HEK293 (cell line): ENCODE measurements around the gene RNASEH2C.

Experiments used
- CTCF ChIA-PET: fragments of 350-600 bp; formaldehyde crosslinking; extraction: SDS; loops from one replicate; lab custom pipeline; 2021; ENCODE audit warnings: antibody characterized with exemption; lab: Yijun Ruan, JAX
- POLR2A ChIA-PET: fragments of 300-600 bp; formaldehyde crosslinking; extraction: SDS; loops from one replicate; lab custom pipeline; 2020; ENCODE audit warnings: antibody characterized with exemption, inconsistent platforms; lab: Yijun Ruan, JAX
- H3K27ac ChIP-seq: fragments of 200-500 bp; sonication (Bioruptor generic); 2 replicates; pipeline ENCODE4 v1.5.1; 2014; ENCODE audit warnings: low read depth, low read length, control low read depth, inconsistent platforms; ENCODE audit errors: extremely low read depth
- H3K36me3 ChIP-seq, 2 experiments: fragments of 200-500 bp in 1 of 2; sonication (Bioruptor generic) in 1 of 2; 1 replicate in 1 of 2; 2 replicates in 1 of 2; pipeline ENCODE4 v1.5.1; 2014 to 2017; ENCODE audit warnings: inconsistent platforms in 2 of 2, low read length in 2 of 2; ENCODE audit not compliant: control insufficient read depth in 2 of 2, insufficient read depth in 1 of 2
- H3K4me1 ChIP-seq: fragments of 200-500 bp; sonication (Bioruptor generic); 2 replicates; pipeline ENCODE4 v1.5.1; 2014; ENCODE audit warnings: mild to moderate bottlenecking, low read length, inconsistent platforms; ENCODE audit not compliant: control insufficient read depth, insufficient read depth
- H3K4me3 ChIP-seq: 2 replicates; pipeline ENCODE4 v1.5.1; 2011; ENCODE audit warnings: low read depth, mild to moderate bottlenecking, control low read depth, low read length, moderate library complexity
- H3K9me3 ChIP-seq: fragments of 200-500 bp; sonication (Bioruptor generic); 2 replicates; pipeline ENCODE4 v1.5.1; 2014; ENCODE audit warnings: low read depth, low read length, inconsistent platforms; ENCODE audit not compliant: control insufficient read depth, insufficient read depth
- GLI2 ChIP-seq: fragments of 450-650 bp; formaldehyde crosslinking; IDR thresholded peaks from 2 replicates; pipeline ENCODE4; 2017; ENCODE audit warnings: missing biosample characterization, missing genetic modification characterization, low read depth, borderline replicate concordance
- HIC1 ChIP-seq: fragments of 450-650 bp; formaldehyde crosslinking; IDR thresholded peaks from 2 replicates; pipeline ENCODE4 v1.5.1; 2016; ENCODE audit warnings: missing biosample characterization, missing genetic modification characterization
- KLF1 ChIP-seq: fragments of 450-650 bp; formaldehyde crosslinking; IDR thresholded peaks from 2 replicates; pipeline ENCODE4 v1.5.1; 2016; ENCODE audit warnings: missing biosample characterization, missing genetic modification characterization
- SP7 ChIP-seq: fragments of 450-650 bp; formaldehyde crosslinking; IDR thresholded peaks from 2 replicates; pipeline ENCODE4 v1.5.1; 2016; ENCODE audit warnings: missing biosample characterization, missing genetic modification characterization
- WT1 ChIP-seq: fragments of 450-650 bp; formaldehyde crosslinking; IDR thresholded peaks from 2 replicates; pipeline ENCODE4 v1.5.1; 2016; ENCODE audit warnings: missing biosample characterization, missing genetic modification characterization
- ZNF146 ChIP-seq: fragments of 450-650 bp; formaldehyde crosslinking; IDR thresholded peaks from 2 replicates; pipeline ENCODE4 v1.5.1; 2016; ENCODE audit warnings: missing biosample characterization, missing genetic modification characterization
- ZNF155 ChIP-seq: fragments of 450-650 bp; formaldehyde crosslinking; IDR thresholded peaks from 2 replicates; pipeline ENCODE4 v1.5.1; 2016; ENCODE audit warnings: missing biosample characterization, missing genetic modification characterization
- ZNF214 ChIP-seq: fragments of 450-650 bp; formaldehyde crosslinking; IDR thresholded peaks from 2 replicates; pipeline ENCODE4 v1.5.1; 2017; ENCODE audit warnings: missing biosample characterization, mild to moderate bottlenecking, missing genetic modification characterization, borderline replicate concordance
- ZNF23 ChIP-seq: fragments of 450-650 bp; formaldehyde crosslinking; IDR thresholded peaks from 2 replicates; pipeline ENCODE4 v1.5.1; 2016; ENCODE audit warnings: missing biosample characterization, missing genetic modification characterization, borderline replicate concordance
- ZNF248 ChIP-seq: fragments of 450-650 bp; formaldehyde crosslinking; IDR thresholded peaks from 2 replicates; pipeline ENCODE4 v1.5.1; 2017; ENCODE audit warnings: missing biosample characterization, missing genetic modification characterization
- ZNF473 ChIP-seq: fragments of 450-650 bp; formaldehyde crosslinking; IDR thresholded peaks from 2 replicates; pipeline ENCODE4 v1.5.1; 2017; ENCODE audit warnings: missing biosample characterization, missing genetic modification characterization
- ZNF510 ChIP-seq: fragments of 450-650 bp; formaldehyde crosslinking; IDR thresholded peaks from 2 replicates; pipeline ENCODE4 v1.5.1; 2018; ENCODE audit warnings: mild to moderate bottlenecking, missing genetic modification characterization, missing biosample characterization; ENCODE audit not compliant: insufficient replicate concordance
- ZNF596 ChIP-seq: fragments of 450-650 bp; IDR thresholded peaks from 2 replicates; pipeline ENCODE4 v1.5.0; 2018; ENCODE audit warnings: missing biosample characterization, mild to moderate bottlenecking, missing genetic modification characterization, moderate library complexity
- ZNF658 ChIP-seq: fragments of 450-650 bp; formaldehyde crosslinking; IDR thresholded peaks from 2 replicates; pipeline ENCODE4; 2016; ENCODE audit warnings: missing biosample characterization, missing genetic modification characterization
- ZNF670 ChIP-seq: fragments of 450-650 bp; formaldehyde crosslinking; IDR thresholded peaks from 2 replicates; pipeline ENCODE4 v1.5.1; 2016; ENCODE audit warnings: missing biosample characterization, missing genetic modification characterization, low read depth
- ZNF707 ChIP-seq: fragments of 450-650 bp; formaldehyde crosslinking; IDR thresholded peaks from 2 replicates; pipeline ENCODE4 v1.5.1; 2016; ENCODE audit warnings: missing biosample characterization, missing genetic modification characterization
- TF ChIP-seq, protein P1 (sequence below): fragments of 450-650 bp; formaldehyde crosslinking; IDR thresholded peaks from 2 replicates; pipeline ENCODE4 v1.5.1; 2016; ENCODE audit warnings: missing biosample characterization, missing genetic modification characterization
- TF ChIP-seq, protein P2 (sequence below): fragments of 450-650 bp; formaldehyde crosslinking; IDR thresholded peaks from 2 replicates; pipeline ENCODE4 v1.5.1; 2017; ENCODE audit warnings: missing biosample characterization, missing genetic modification characterization
- TF ChIP-seq, protein P3 (sequence below): fragments of 450-650 bp; formaldehyde crosslinking; IDR thresholded peaks from 2 replicates; pipeline ENCODE4 v1.5.1; 2016; ENCODE audit warnings: missing biosample characterization, missing genetic modification characterization
- TF ChIP-seq, protein P4 (sequence below): fragments of 450-650 bp; formaldehyde crosslinking; IDR thresholded peaks from 2 replicates; pipeline ENCODE4 v1.5.1; 2016; ENCODE audit warnings: missing biosample characterization, missing genetic modification characterization
- TF ChIP-seq, protein P5 (sequence below): fragments of 450-650 bp; formaldehyde crosslinking; IDR thresholded peaks from 2 replicates; pipeline ENCODE4 v1.5.1; 2016; ENCODE audit warnings: missing biosample characterization, missing genetic modification characterization

The RNASEH2C gene

DNA sequence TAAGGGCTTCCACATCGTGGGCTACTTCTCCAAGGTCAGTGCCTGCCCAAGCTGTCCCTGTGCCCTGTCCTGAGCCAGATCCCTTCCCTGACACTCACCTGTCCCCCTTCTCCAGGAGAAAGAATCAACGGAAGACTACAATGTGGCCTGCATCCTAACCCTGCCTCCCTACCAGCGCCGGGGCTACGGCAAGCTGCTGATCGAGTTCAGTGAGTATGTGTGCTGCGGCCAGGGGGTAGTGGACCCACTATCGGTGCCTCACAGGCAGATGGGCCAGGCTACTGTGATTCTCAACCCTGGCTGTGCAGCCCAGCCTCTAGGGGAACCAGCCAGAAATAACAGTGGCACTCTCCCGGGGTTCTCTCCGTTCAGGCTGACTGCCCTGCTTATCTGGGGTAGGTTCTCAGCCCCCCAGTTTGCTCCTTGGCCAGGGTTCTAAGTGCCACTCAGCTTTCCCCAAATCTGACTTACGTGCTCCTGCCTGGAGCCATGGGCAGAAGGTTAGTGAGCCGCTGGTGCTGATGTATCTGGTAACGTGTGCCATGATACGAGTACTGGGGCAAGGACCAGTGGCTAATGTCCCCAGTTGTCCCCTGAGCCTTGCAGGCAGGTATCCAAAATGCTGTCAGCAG is 3.7 kb downstream of the RNASEH2C start:
- H3K4me1 ChIP-seq: no peaks in the 10 kb centered on the region
- peaks cover 5 to 74% of the 10 kb centered on the region in 2 experiments; a peak in 2 of 3 replicates for H3K36me3 ChIP-seq
- CTCF ChIA-PET: interaction anchor here (0.5 to 1.7 kb wide), 4 partner anchors 11 to 143 kb away, joined by 3 to 6 read pairs (median 4); partner anchors contain the start of gene MUS81
- H3K9me3 ChIP-seq: no peaks in the 10 kb centered on the region
- POLR2A ChIA-PET: interaction anchor here (0.6 to 1.3 kb wide), 4 partner anchors 134 to 368 kb away, joined by 3 to 4 read pairs (median 4); partner anchors contain the start of genes MUS81 and SF3B2
- TF ChIP-seq ZNF670 (tag by site-specific recombination) (no peak), ZNF596 (no peak), WT1 (tag by site-specific recombination) (no peak), ZNF658 (tag by site-specific recombination) (no peak), HIC1 (no peak), GLI2 (tag by site-specific recombination) (no peak), ZNF707 (tag by site-specific recombination) (no peak), ZNF248 (tag by site-specific recombination) (no peak), KLF1 (no peak), ZNF473 (no peak)
- TF ChIP-seq, protein P1, sequence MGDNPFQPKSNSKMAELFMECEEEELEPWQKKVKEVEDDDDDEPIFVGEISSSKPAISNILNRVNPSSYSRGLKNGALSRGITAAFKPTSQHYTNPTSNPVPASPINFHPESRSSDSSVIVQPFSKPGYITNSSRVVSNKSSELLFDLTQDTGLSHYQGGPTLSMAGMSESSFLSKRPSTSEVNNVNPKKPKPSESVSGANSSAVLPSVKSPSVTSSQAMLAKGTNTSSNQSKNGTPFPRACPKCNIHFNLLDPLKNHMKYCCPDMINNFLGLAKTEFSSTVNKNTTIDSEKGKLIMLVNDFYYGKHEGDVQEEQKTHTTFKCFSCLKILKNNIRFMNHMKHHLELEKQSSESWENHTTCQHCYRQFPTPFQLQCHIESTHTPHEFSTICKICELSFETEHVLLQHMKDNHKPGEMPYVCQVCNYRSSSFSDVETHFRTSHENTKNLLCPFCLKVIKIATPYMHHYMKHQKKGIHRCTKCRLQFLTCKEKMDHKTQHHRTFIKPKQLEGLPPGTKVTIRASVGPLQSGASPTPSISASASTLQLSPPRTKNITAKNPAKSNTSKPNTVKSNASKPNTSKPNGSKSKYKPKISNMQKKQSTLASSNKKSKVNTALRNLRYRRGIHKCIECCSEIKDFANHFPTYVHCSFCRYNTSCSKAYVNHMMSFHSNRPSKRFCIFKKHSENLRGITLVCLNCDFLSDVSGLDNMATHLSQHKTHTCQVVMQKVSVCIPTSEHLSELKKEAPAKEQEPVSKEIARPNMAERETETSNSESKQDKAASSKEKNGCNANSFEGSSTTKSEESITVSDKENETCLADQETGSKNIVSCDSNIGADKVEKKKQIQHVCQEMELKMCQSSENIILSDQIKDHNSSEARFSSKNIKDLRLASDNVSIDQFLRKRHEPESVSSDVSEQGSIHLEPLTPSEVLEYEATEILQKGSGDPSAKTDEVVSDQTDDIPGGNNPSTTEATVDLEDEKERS (tag by site-specific recombination): no peak
- TF ChIP-seq, protein P2, sequence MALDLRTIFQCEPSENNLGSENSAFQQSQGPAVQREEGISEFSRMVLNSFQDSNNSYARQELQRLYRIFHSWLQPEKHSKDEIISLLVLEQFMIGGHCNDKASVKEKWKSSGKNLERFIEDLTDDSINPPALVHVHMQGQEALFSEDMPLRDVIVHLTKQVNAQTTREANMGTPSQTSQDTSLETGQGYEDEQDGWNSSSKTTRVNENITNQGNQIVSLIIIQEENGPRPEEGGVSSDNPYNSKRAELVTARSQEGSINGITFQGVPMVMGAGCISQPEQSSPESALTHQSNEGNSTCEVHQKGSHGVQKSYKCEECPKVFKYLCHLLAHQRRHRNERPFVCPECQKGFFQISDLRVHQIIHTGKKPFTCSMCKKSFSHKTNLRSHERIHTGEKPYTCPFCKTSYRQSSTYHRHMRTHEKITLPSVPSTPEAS: no peak
- TF ChIP-seq, all 188 proteins: peak for 0
- Histone ChIP-seq H3K27ac (no peak overlapping the region), H3K4me3 (no peak overlapping the region)

DNA sequence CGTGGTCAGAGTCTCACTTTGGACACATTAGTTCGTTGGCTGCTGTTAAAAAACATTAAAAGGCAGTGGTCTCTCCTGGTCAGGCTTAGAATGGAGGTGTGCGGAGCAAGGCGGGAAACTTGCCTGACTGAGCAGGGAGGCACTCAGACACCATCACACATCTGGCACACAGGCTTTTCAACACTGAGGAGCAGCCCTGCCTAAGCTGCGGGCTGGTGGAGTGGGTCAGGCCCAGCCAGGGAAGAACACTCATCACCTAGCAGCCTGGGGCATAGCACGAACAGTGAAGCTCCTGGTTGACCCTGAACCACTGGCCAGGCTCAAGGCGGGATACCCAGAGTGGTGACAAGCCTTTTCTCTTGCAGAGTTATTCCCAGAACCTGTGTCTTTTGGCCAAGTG is 4.3 kb downstream of the RNASEH2C start:
- Histone ChIP-seq H3K27ac (no peak overlapping the region), H3K9me3 (no peaks in the 10 kb centered on the region), H3K4me3 (no peak overlapping the region), H3K4me1 (no peaks in the 10 kb centered on the region), H3K36me3 (peaks cover 5 to 74% of the 10 kb centered on the region in 2 experiments; a peak in 2 of 3 replicates)
- ChIA-PET CTCF (interaction anchor here (0.5 to 1.7 kb wide), 3 partner anchors 10 to 165 kb away, joined by 3 to 6 read pairs (median 5); partner anchors contain the start of gene MUS81), POLR2A (interaction anchor here (0.9 to 1.3 kb wide), 2 partner anchors 135 to 336 kb away, joined by 3 to 4 read pairs; partner anchors contain the start of gene SF3B2)
- TF ChIP-seq ZNF155 (tag by site-specific recombination) (no peak), ZNF214 (tag by site-specific recombination) (no peak), ZNF510 (tag by site-specific recombination) (no peak), ZNF248 (tag by site-specific recombination) (no peak), ZNF23 (no peak), SP7 (no peak), ZNF146 (tag by site-specific recombination) (no peak)
- TF ChIP-seq, protein P3, sequence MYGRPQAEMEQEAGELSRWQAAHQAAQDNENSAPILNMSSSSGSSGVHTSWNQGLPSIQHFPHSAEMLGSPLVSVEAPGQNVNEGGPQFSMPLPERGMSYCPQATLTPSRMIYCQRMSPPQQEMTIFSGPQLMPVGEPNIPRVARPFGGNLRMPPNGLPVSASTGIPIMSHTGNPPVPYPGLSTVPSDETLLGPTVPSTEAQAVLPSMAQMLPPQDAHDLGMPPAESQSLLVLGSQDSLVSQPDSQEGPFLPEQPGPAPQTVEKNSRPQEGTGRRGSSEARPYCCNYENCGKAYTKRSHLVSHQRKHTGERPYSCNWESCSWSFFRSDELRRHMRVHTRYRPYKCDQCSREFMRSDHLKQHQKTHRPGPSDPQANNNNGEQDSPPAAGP (tag by site-specific recombination): no peak
- TF ChIP-seq, protein P4, sequence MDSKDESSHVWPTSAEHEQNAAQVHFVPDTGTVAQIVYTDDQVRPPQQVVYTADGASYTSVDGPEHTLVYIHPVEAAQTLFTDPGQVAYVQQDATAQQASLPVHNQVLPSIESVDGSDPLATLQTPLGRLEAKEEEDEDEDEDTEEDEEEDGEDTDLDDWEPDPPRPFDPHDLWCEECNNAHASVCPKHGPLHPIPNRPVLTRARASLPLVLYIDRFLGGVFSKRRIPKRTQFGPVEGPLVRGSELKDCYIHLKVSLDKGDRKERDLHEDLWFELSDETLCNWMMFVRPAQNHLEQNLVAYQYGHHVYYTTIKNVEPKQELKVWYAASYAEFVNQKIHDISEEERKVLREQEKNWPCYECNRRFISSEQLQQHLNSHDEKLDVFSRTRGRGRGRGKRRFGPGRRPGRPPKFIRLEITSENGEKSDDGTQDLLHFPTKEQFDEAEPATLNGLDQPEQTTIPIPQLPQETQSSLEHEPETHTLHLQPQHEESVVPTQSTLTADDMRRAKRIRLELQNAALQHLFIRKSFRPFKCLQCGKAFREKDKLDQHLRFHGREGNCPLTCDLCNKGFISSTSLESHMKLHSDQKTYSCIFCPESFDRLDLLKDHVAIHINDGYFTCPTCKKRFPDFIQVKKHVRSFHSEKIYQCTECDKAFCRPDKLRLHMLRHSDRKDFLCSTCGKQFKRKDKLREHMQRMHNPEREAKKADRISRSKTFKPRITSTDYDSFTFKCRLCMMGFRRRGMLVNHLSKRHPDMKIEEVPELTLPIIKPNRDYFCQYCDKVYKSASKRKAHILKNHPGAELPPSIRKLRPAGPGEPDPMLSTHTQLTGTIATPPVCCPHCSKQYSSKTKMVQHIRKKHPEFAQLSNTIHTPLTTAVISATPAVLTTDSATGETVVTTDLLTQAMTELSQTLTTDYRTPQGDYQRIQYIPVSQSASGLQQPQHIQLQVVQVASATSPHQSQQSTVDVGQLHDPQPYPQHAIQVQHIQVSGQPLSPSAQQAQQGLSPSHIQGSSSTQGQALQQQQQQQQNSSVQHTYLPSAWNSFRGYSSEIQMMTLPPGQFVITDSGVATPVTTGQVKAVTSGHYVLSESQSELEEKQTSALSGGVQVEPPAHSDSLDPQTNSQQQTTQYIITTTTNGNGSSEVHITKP (tag by site-specific recombination): no peak
- TF ChIP-seq, protein P5, sequence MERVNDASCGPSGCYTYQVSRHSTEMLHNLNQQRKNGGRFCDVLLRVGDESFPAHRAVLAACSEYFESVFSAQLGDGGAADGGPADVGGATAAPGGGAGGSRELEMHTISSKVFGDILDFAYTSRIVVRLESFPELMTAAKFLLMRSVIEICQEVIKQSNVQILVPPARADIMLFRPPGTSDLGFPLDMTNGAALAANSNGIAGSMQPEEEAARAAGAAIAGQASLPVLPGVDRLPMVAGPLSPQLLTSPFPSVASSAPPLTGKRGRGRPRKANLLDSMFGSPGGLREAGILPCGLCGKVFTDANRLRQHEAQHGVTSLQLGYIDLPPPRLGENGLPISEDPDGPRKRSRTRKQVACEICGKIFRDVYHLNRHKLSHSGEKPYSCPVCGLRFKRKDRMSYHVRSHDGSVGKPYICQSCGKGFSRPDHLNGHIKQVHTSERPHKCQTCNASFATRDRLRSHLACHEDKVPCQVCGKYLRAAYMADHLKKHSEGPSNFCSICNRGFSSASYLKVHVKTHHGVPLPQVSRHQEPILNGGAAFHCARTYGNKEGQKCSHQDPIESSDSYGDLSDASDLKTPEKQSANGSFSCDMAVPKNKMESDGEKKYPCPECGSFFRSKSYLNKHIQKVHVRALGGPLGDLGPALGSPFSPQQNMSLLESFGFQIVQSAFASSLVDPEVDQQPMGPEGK: no peak
